T-cell (primary cell): ENCODE results near the gene PSMC2. TPM values are rescaled to one million over a fixed set of nuclear protein-coding genes. Genes with fewer than 3 reads are reported as not detected.

Experiments used
- ATAC-seq, 4 experiments: fragments of 200-7000 bp in 3 of 4; fragments of 150-1000 bp in 1 of 4; cut with Tn5 transposase; replicated peaks in 1 of 4; 1 replicate in 3 of 4; 2 replicates in 1 of 4; pipeline ENCODE4 v1.10.0; 2021; ENCODE audit warnings: moderate library complexity in 3 of 4, mild to moderate bottlenecking in 2 of 4, moderate number of reproducible peaks in 1 of 4
- CTCF ChIA-PET, 2 donors: fragments of 300-600 bp; sonication (Branson Sonifier 250); formaldehyde crosslinking; loops; one replicate each; lab custom pipeline; 2022; ENCODE audit warnings: antibody characterized with exemption in 2 of 2; lab: Charles Lee
- POLR2A ChIA-PET, 2 donors: fragments of 300-600 bp; sonication (Branson Sonifier 250); formaldehyde crosslinking; loops; one replicate each; lab custom pipeline; 2022; ENCODE audit warnings: antibody characterized with exemption in 2 of 2; lab: Charles Lee
- DNase-seq, 35 experiments: peaks; one replicate each; pipeline versions ENCODE4 v3.0.0 to v3.0.0-alpha.2; 2013 to 2023
- H3K27ac ChIP-seq: one replicate; pipeline ENCODE4 v1.5.1; 2013; ENCODE audit warnings: low read length
- H3K27me3 ChIP-seq, 2 experiments: replicated peaks in 1 of 2; 1 replicate in 1 of 2; 2 replicates in 1 of 2; pipeline versions ENCODE4 v1.6.1 to v1.7.0; 2013; ENCODE audit warnings: low read length in 1 of 2, mixed read lengths in 1 of 2; ENCODE audit not compliant: control insufficient read depth in 2 of 2, insufficient read depth in 2 of 2; ENCODE audit errors: extremely low read depth in 1 of 2
- H3K36me3 ChIP-seq, 2 donors: 1 replicate in 1 of 2; 2 replicates in 1 of 2; pipeline versions ENCODE4 v1.6.1 to v1.7.0; 2013; ENCODE audit warnings: low read length in 1 of 2; ENCODE audit not compliant: control insufficient read depth in 2 of 2, insufficient read depth in 1 of 2; ENCODE audit errors: extremely low read depth in 1 of 2
- H3K4me1 ChIP-seq, 2 experiments: 1 replicate in 1 of 2; 2 replicates in 1 of 2; pipeline versions ENCODE4 v1.6.1 to v1.7.0; 2013; ENCODE audit warnings: low read length in 2 of 2, mixed read lengths in 1 of 2; ENCODE audit not compliant: insufficient read depth in 2 of 2, control insufficient read depth in 1 of 2; ENCODE audit errors: extremely low read depth in 1 of 2
- H3K4me3 ChIP-seq, 2 donors: 1 replicate in 1 of 2; 2 replicates in 1 of 2; pipeline versions ENCODE4 v1.5.1 to v1.7.0; 2013; ENCODE audit warnings: mild to moderate bottlenecking in 2 of 2, low read length in 1 of 2, moderate library complexity in 1 of 2; ENCODE audit not compliant: control insufficient read depth in 1 of 2; ENCODE audit errors: extremely low read depth in 1 of 2
- H3K9me3 ChIP-seq: 2 replicates; pipeline ENCODE4 v1.7.0; 2013
- H3K27ac Mint-ChIP-seq, 2 donors: one replicate each; pipeline ENCODE4 v1.8.0; 2020 to 2021; ENCODE audit warnings: mild to moderate bottlenecking in 2 of 2, mixed read lengths in 2 of 2
- H3K27me3 Mint-ChIP-seq, 2 donors: one replicate each; pipeline ENCODE4 v1.8.0; 2021 to 2022; ENCODE audit warnings: mixed read lengths in 2 of 2
- H3K36me3 Mint-ChIP-seq: one replicate; pipeline ENCODE4 v1.8.0; 2021; ENCODE audit warnings: mixed read lengths
- H3K4me1 Mint-ChIP-seq, 3 donors: one replicate each; pipeline ENCODE4 v1.8.0; 2020 to 2022; ENCODE audit warnings: mixed read lengths in 3 of 3, mild to moderate bottlenecking in 1 of 3
- H3K4me3 Mint-ChIP-seq, 3 donors: one replicate each; pipeline ENCODE4 v1.8.0; 2020 to 2022; ENCODE audit warnings: mild to moderate bottlenecking in 3 of 3, mixed read lengths in 3 of 3, moderate library complexity in 3 of 3
- H3K9me3 Mint-ChIP-seq, 3 donors: one replicate each; pipeline ENCODE4 v1.8.0; 2020 to 2022; ENCODE audit warnings: mixed read lengths in 3 of 3
- WGBS: methylation state at CpG from one replicate; pipeline ENCODE4 v1.1.5; 2013; ENCODE audit warnings: missing lambda C conversion rate; ENCODE audit not compliant: insufficient coverage; 5-methylcytosine and 5-hydroxymethylcytosine counted together
- total RNA-seq, 35 experiments: library from RNA in 6 of 35; stranded (reverse) in 6 of 35; fragments of 120-200 nt in 1 of 35; gene quantifications; one replicate each; pipeline versions ENCODE4 v1.2.1 to v1.2.4 and lab custom pipeline; 2013 to 2026

PSMC2 gene
- total RNA-seq, 5 donors from 2014 or later (not counting 1 experiment from before 2014, with no cell fraction given), result 61.8 to 72.6 (median 66.6) TPM

DNA sequence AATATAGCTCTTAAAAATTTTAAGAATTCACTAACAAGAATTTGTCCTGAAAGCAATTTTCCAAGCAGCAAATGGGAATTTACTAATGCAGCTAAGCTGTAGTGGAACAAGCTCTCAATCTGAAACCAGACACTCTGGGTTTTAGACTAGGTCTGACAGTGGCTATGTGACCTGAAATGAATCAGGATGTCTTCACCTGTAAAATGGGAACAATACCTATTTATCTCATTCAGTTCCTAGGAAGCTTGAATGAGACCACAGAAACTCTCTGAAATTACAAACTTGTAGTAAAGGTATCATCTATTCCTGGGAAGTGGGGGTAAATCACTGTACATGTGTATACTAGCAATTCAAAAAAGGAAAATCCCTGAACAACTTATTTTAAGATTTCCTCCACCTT lies 4.1 kb upstream of the PSMC2 start:
- Mint-ChIP-seq H3K4me1 (peaks cover 63 to 68% (median 64%) of the 10 kb centered on the region in 3 donors), H3K9me3 (no peaks in the 10 kb centered on the region), H3K27me3 (no peaks in the 10 kb centered on the region), H3K36me3 (peaks cover 30% of the 10 kb centered on the region), H3K4me3 (peak overlapping the region; percentile 98 to 99 (median 99)), H3K27ac (no peak overlapping the region)
- ChIA-PET POLR2A (interaction anchor here (0.6 to 1.5 kb wide), 5 partner anchors 13 to 1904 kb away, joined by 3 to 6 read pairs (median 3); no protein-coding TSS in a partner anchor), CTCF (interaction anchor here in 1 of 2 donors (0.7 kb wide), 1 partner anchor 9 kb away, joined by 3 read pairs; no protein-coding TSS in a partner anchor)
- Histone ChIP-seq H3K27me3 (no peaks in the 10 kb centered on the region), H3K36me3 (peaks cover 5 to 30% of the 10 kb centered on the region in 2 donors), H3K4me3 (peak overlapping the region; percentile 70 to 94), H3K4me1 (peaks cover 9 to 17% of the 10 kb centered on the region in 2 experiments), H3K27ac (peak overlapping the region; percentile 77), H3K9me3 (no peaks in the 10 kb centered on the region)
- DNase-seq (no peak), ATAC-seq (no peak)

DNA sequence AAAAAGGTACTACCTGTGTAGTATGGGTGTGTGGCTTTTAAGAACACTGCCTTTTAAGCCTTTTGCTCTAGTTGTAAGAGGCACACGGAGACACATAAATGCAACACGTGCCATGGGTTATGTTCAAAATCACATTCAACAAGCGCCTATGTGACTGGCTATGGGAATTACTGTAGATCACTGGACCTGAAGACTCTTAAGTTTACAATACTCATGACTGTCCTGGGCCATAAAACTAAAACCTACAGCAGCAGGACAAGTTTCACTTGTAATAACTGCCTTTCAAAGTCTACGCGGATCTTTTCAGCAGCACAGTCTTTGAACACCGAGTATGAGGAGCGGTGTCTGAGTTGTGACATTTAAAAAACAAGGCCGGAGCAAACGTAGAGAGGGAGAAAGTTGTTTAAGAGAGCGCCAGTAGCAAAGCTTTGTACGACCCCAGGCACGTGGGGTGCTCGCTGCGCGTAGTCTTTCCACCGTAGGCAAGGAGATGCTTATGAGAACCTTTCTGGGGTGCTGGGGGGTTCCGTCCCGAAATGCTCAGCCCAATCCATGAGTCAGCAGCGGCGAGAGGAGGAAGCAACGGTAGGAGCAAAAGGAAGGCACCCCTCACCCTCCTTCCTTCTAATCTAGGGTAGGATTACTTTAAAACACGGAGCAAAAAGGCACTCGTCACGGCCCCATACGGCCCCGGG lies 3.5 kb upstream of the PSMC2 start:
- Histone ChIP-seq H3K4me1 (peaks cover 15 to 20% of the 10 kb centered on the region in 2 experiments), H3K36me3 (peaks cover 5 to 28% of the 10 kb centered on the region in 2 donors), H3K27me3 (no peaks in the 10 kb centered on the region), H3K9me3 (no peaks in the 10 kb centered on the region), H3K27ac (peak overlapping the region; percentile 77), H3K4me3 (peak overlapping the region; percentile 70 to 94)
- ATAC-seq (peak; percentile 23 to 36 (median 32)), DNase-seq (peak in 27 of 35 experiments; percentile 1 to 50 (median 13))
- Mint-ChIP-seq H3K36me3 (peaks cover 30% of the 10 kb centered on the region), H3K4me1 (peaks cover 68 to 73% (median 69%) of the 10 kb centered on the region in 3 donors), H3K4me3 (peak overlapping the region; percentile 98 to 99 (median 99)), H3K27me3 (no peaks in the 10 kb centered on the region), H3K27ac (peak overlapping the region; percentile 94 to 98), H3K9me3 (no peaks in the 10 kb centered on the region)
- CTCF ChIA-PET, result no interaction called here
- POLR2A ChIA-PET, result interaction anchor here in 1 of 2 donors (1.5 kb wide), 1 partner anchor 14 kb away, joined by 4 read pairs; no protein-coding TSS in a partner anchor
- WGBS, result under 1% methylated on average over 17 of the region's 26 CpGs

DNA sequence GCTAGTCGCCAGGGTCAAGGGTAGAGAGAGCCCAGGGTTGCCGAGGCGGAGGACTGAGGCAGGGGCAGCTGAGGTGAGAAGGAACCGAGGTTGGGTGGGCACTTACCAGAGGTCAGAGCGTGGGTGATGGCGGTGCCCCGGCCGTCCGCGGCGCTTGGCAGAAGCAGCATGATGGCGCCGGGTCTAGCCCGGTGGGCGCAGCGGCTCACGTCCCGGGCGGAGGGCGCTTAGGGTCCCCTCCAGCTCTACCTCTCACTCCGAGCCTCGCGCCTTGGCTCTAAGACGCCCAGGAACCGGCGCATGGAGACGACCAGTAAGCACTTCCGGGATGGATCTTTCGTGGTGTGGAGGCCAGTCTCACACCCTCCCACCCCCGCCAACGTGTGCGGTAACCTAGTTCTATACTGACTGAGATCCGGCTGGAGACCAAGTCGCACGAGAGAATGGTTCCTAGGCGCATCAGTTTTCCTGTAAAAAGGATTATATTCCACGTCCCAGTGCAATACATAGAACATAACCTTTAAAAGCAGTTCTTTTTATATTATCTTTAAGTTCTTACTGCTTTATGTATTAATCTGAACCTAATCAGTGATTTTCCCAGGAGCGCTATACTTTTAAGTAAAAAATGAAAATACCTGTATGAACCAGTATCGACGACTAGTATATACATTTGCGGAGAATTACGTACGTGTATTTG lies 2.8 kb upstream of the PSMC2 start, which contains the start of gene DNAJC2:
TSS of gene DNAJC2 (minus strand) at position 315 of the 697 bp plus-strand sequence. CDS start at position 170, 145 bp downstream.
- H3K4me1 ChIP-seq, result peaks cover 19 to 24% of the 10 kb centered on the region in 2 experiments
- ChIA-PET CTCF (no interaction called here), POLR2A (interaction anchor here in 1 of 2 donors (0.6 kb wide), 1 partner anchor 34 kb away, joined by 8 read pairs; no protein-coding TSS in a partner anchor)
- peak within 1 kb of the TSS; percentile 77 for H3K27ac ChIP-seq
- peak; percentile 69 to 93 (median 82) for DNase-seq
- Mint-ChIP-seq H3K4me3 (peak within 1 kb of the TSS; percentile 98 to 99 (median 99)), H3K36me3 (peaks cover 23% of the 10 kb centered on the region), H3K27ac (peak within 1 kb of the TSS; percentile 94 to 98), H3K27me3 (no peaks in the 10 kb centered on the region), H3K9me3 (no peaks in the 10 kb centered on the region), H3K4me1 (peaks cover 67 to 75% (median 69%) of the 10 kb centered on the region in 3 donors)
- 0% methylated on average over 22 of the region's 43 CpGs for WGBS
- peak; percentile 92 to 93 (median 93) for ATAC-seq
- peak within 1 kb of the TSS; percentile 70 to 94 for H3K4me3 ChIP-seq
- H3K9me3 ChIP-seq, result no peaks in the 10 kb centered on the region
- no peaks in the 10 kb centered on the region for H3K27me3 ChIP-seq
- peaks cover 2 to 21% of the 10 kb centered on the region in 2 donors for H3K36me3 ChIP-seq

DNA sequence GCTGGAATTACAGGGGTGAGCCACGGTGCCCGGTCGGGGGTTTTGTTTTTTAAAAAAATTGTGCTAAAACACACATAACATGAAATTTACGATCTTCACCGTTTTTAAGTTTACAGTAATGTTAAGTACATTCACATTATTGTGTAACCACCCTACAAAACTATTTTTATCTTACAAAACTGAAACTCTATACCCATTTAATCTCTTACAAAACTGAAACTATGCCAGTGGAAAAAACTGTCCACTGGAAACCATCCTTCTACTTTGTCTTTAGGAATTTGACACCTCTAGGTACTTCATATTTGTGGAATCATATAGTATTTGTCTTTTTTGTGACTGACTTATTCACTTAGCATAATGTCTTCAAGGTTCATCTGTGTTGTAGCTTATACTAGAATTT lies 1.0 kb upstream of the PSMC2 start:
- Histone ChIP-seq H3K4me3 (no peak overlapping the region), H3K36me3 (peaks cover 0 to 11% of the 10 kb centered on the region in 2 donors), H3K4me1 (peaks cover 19 to 29% of the 10 kb centered on the region in 2 experiments), H3K27me3 (no peaks in the 10 kb centered on the region), H3K27ac (no peak overlapping the region), H3K9me3 (no peaks in the 10 kb centered on the region)
- no peaks in the 10 kb centered on the region for H3K27me3 Mint-ChIP-seq
- ATAC-seq (no peak), DNase-seq (no peak)
- no peaks in the 10 kb centered on the region for H3K9me3 Mint-ChIP-seq
- peak overlapping the region in 2 of 3 donors; percentile 90 to 95 for H3K4me3 Mint-ChIP-seq
- peaks cover 68 to 73% (median 68%) of the 10 kb centered on the region in 3 donors for H3K4me1 Mint-ChIP-seq
- H3K36me3 Mint-ChIP-seq, result peaks cover 11% of the 10 kb centered on the region
- ChIA-PET CTCF (no interaction called here), POLR2A (no interaction called here)
- WGBS, result no CpG with 5 or more reads among the region's 5 CpGs
- H3K27ac Mint-ChIP-seq, result peak overlapping the region in 1 of 2 donors; percentile 94

DNA sequence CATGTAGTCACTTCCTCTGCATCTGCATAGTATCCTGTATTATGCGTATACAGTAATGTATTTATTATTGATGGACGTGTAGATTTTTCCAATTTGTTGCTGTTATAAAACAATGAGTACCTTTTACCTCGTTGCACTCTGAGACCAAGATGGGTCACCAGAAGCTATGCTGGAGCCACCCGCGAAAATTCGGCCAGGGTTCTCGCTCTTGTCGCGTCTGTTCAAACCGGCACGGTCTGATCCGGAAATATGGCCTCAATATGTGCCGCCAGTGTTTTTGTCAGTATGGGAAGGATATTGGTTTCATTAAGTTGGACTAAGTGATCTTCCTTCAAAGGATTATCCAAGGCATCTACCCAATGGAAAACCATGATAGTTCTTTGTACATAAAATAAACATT lies 1.0 kb downstream of the PSMC2 start:
- Mint-ChIP-seq H3K27me3 (no peaks in the 10 kb centered on the region), H3K4me3 (peak overlapping the region; percentile 90 to 100 (median 95)), H3K36me3 (peaks cover 13% of the 10 kb centered on the region), H3K4me1 (peaks cover 72 to 77% (median 77%) of the 10 kb centered on the region in 3 donors), H3K9me3 (no peaks in the 10 kb centered on the region), H3K27ac (peak overlapping the region; percentile 83 to 94)
- Histone ChIP-seq H3K4me1 (peaks cover 17 to 19% of the 10 kb centered on the region in 2 experiments), H3K27me3 (no peaks in the 10 kb centered on the region), H3K36me3 (peaks cover 0 to 19% of the 10 kb centered on the region in 2 donors), H3K4me3 (peak overlapping the region; percentile 96), H3K9me3 (no peaks in the 10 kb centered on the region), H3K27ac (peak overlapping the region; percentile 92)
- 17% methylated on average over 1 of the region's 13 CpGs for WGBS
- peak in 1 of 35 experiments; percentile 11 for DNase-seq
- POLR2A ChIA-PET, result no interaction called here
- CTCF ChIA-PET, result interaction anchor here in 1 of 2 donors (1.0 kb wide), 1 partner anchor 51 kb away, joined by 5 read pairs; the partner anchor contains the start of gene PMPCB
- no peak for ATAC-seq

DNA sequence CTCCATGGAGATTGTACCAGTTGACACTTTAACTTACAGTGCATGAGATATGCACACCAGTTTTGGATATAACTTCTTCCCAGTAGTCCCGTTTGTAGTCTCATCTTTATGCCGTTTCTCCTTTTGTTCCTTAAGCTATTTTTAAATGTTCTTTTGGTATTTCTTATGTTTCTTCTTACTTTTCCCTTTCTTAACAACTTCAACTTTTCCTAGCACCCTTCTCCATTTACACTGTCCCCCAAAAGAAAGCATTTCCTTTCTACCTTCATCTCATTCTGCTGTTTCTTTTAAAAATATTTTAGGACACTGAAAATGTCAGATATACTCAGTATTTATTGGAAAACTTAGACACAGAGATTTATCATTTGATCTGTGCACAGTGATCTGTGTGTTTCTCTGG lies 1.5 kb downstream of the PSMC2 start:
- Mint-ChIP-seq H3K27me3 (no peaks in the 10 kb centered on the region), H3K9me3 (no peaks in the 10 kb centered on the region), H3K36me3 (peaks cover 13% of the 10 kb centered on the region), H3K4me1 (peaks cover 67 to 74% (median 72%) of the 10 kb centered on the region in 3 donors), H3K4me3 (peak overlapping the region; percentile 90 to 100 (median 95)), H3K27ac (peak overlapping the region in 1 of 2 donors; percentile 52)
- DNase-seq, result no peak
- Histone ChIP-seq H3K4me3 (peak overlapping the region; percentile 96), H3K27me3 (no peaks in the 10 kb centered on the region), H3K27ac (no peak overlapping the region), H3K9me3 (no peaks in the 10 kb centered on the region), H3K36me3 (peaks cover 0 to 19% of the 10 kb centered on the region in 2 donors), H3K4me1 (peaks cover 13 to 15% of the 10 kb centered on the region in 2 experiments)
- no CpG with 5 or more reads among the region's 2 CpGs for WGBS
- ATAC-seq, result no peak
- ChIA-PET POLR2A (no interaction called here), CTCF (no interaction called here)
